Measurements from ENCODE around the gene DOCK2.

GRCh38 chr5:169811680-169812079, 174.6 kb downstream of the DOCK2 start:
- TF ChIP-seq CTCF (IDR thresholded peaks at IDR 0.05), result no peak
- no peak for TF ChIP-seq POLR2A (IDR thresholded peaks at IDR 0.05)
